Measurements from ENCODE around the gene CNTNAP2. TPM values are rescaled to one million over a fixed set of nuclear protein-coding genes. Genes with fewer than 3 reads are reported as not detected.

The CNTNAP2 gene
- total RNA-seq, 2 experiments from 2014 or later: 0.28 TPM; not detected in 1

- no peak overlapping the region for H3K27ac ChIP-seq (ENCODE audit: low read depth, low read length, poor library complexity, severe bottlenecking)
- intact Hi-C loops (cut with micrococcal nuclease; ENCODE audit: unreplicated experiment): no loop called here
- CTCF ChIA-PET (ENCODE audit: unreplicated experiment): no interaction called here
- H3K9me3 ChIP-seq (ENCODE audit: low read length): no peaks in the 10 kb centered on the region
- H3K79me2 ChIP-seq (ENCODE audit: insufficient read depth, low read depth, low read length): no peaks in the 10 kb centered on the region
- no peaks in the 10 kb centered on the region for H4K20me1 ChIP-seq (ENCODE audit: insufficient read depth, low read length)
- no peak overlapping the region for H2AFZ ChIP-seq (ENCODE audit: low read length)
- BruUV-seq (replicated peaks): no TSS peak
- TF ChIP-seq CTCF (conservative IDR thresholded peaks at IDR 0.05; ENCODE audit: low read length): no peak
- no peak for TF ChIP-seq EZH2phosphoT487 (IDR thresholded peaks at IDR 0.05; ENCODE audit: borderline replicate concordance, low read depth, low read length)
- no peak overlapping the region for H3K4me2 ChIP-seq (ENCODE audit: low read length)
- H3K9me2 ChIP-seq (ENCODE audit: insufficient read depth, low read length): no peaks in the 10 kb centered on the region
- no peaks in the 10 kb centered on the region for H3K36me3 ChIP-seq (ENCODE audit: insufficient read depth, low read length)
- no peak overlapping the region for H3K4me3 ChIP-seq (ENCODE audit: low read depth, low read length, poor library complexity, severe bottlenecking)
- no peaks in the 10 kb centered on the region for H3K4me1 ChIP-seq (ENCODE audit: insufficient read depth, low read length, poor library complexity, severe bottlenecking)
- DNase-seq (ENCODE audit: low spot score): no peak
- POLR2A ChIA-PET: no interaction called here
These were observed 432.2 kb downstream of the CNTNAP2 start for GRCh38 chr7:146548816-146549215.

- no peaks in the 10 kb centered on the region for H4K20me1 ChIP-seq (ENCODE audit: insufficient read depth, low read length)
- POLR2A ChIA-PET: interaction anchor here (0.5 to 1.4 kb wide), 3 partner anchors 26 to 277 kb away, joined by 3 to 4 read pairs (median 3); no protein-coding TSS in a partner anchor
- H3K4me2 ChIP-seq (ENCODE audit: low read length): no peak overlapping the region
- H3K4me1 ChIP-seq (ENCODE audit: insufficient read depth, low read length, poor library complexity, severe bottlenecking): no peaks in the 10 kb centered on the region
- no peaks in the 10 kb centered on the region for H3K79me2 ChIP-seq (ENCODE audit: insufficient read depth, low read depth, low read length)
- no peak overlapping the region for H3K4me3 ChIP-seq (ENCODE audit: low read depth, low read length, poor library complexity, severe bottlenecking)
- H3K27ac ChIP-seq (ENCODE audit: low read depth, low read length, poor library complexity, severe bottlenecking): no peak overlapping the region
- no peak for DNase-seq (ENCODE audit: low spot score)
- H3K36me3 ChIP-seq (ENCODE audit: insufficient read depth, low read length): no peaks in the 10 kb centered on the region
- intact Hi-C loops (cut with micrococcal nuclease; ENCODE audit: unreplicated experiment): no loop called here
- TF ChIP-seq EZH2phosphoT487 (IDR thresholded peaks at IDR 0.05; ENCODE audit: borderline replicate concordance, low read depth, low read length) (no peak), CTCF (conservative IDR thresholded peaks at IDR 0.05; ENCODE audit: low read length) (no peak)
- no TSS peak for BruUV-seq (replicated peaks)
- CTCF ChIA-PET (ENCODE audit: unreplicated experiment): no interaction called here
- H2AFZ ChIP-seq (ENCODE audit: low read length): no peak overlapping the region
- no peaks in the 10 kb centered on the region for H3K9me2 ChIP-seq (ENCODE audit: insufficient read depth, low read length)
- no peaks in the 10 kb centered on the region for H3K9me3 ChIP-seq (ENCODE audit: low read length)
These were observed 438.0 kb downstream of the CNTNAP2 start for GRCh38 chr7:146554556-146554955.

GRCh38 chr7:146557971-146558469, 441.4 kb downstream of the CNTNAP2 start:
- H3K27ac ChIP-seq (ENCODE audit: low read depth, low read length, poor library complexity, severe bottlenecking): no peak overlapping the region
- DNase-seq (ENCODE audit: low spot score): no peak
- H2AFZ ChIP-seq (ENCODE audit: low read length): no peak overlapping the region
- H3K4me2 ChIP-seq (ENCODE audit: low read length): no peak overlapping the region
- no peaks in the 10 kb centered on the region for H4K20me1 ChIP-seq (ENCODE audit: insufficient read depth, low read length)
- H3K4me1 ChIP-seq (ENCODE audit: insufficient read depth, low read length, poor library complexity, severe bottlenecking): no peaks in the 10 kb centered on the region
- ChIA-PET CTCF (ENCODE audit: unreplicated experiment) (no interaction called here), POLR2A (no interaction called here)
- H3K9me2 ChIP-seq (ENCODE audit: insufficient read depth, low read length): no peaks in the 10 kb centered on the region
- no peak overlapping the region for H3K4me3 ChIP-seq (ENCODE audit: low read depth, low read length, poor library complexity, severe bottlenecking)
- no TSS peak for BruUV-seq (replicated peaks)
- H3K36me3 ChIP-seq (ENCODE audit: insufficient read depth, low read length): no peaks in the 10 kb centered on the region
- H3K79me2 ChIP-seq (ENCODE audit: insufficient read depth, low read depth, low read length): no peaks in the 10 kb centered on the region
- no peak for TF ChIP-seq EZH2phosphoT487 (IDR thresholded peaks at IDR 0.05; ENCODE audit: borderline replicate concordance, low read depth, low read length)
- no peak for TF ChIP-seq CTCF (conservative IDR thresholded peaks at IDR 0.05; ENCODE audit: low read length)
- H3K9me3 ChIP-seq (ENCODE audit: low read length): no peaks in the 10 kb centered on the region
- intact Hi-C loops (cut with micrococcal nuclease; ENCODE audit: unreplicated experiment): no loop called here
